ENCODE results near the gene ING3. TPM values are rescaled to one million over a fixed set of nuclear protein-coding genes. Genes with fewer than 3 reads are reported as not detected.

Gene ING3
- total and polyA plus RNA-seq, 11 donors: 5.4 to 16.0 (median 12.5) TPM

GRCh38 chr7:120949393-120949911 lies 1.1 kb upstream of the ING3 start:
- TF ChIP-seq CTCF (IDR thresholded peaks at IDR 0.05) (no peak), POLR2A (IDR thresholded peaks at IDR 0.05) (no peak)

GRCh38 chr7:120949998-120950538 lies 509 bp upstream of the ING3 start:
- TF ChIP-seq CTCF (IDR thresholded peaks at IDR 0.05): no peak
- peak overlapping the region in 9 of 12 donors; percentile 13 to 98 (median 96) for H3K27ac ChIP-seq
- intact Hi-C loops (cut with DNase I): loop anchor here in 8 of 10 donors (1.0 to 10.0 kb wide), 6 partner anchors 83 to 95 kb away; partner anchors contain the start of gene TSPAN12 (in 6 of the 8)

More at GRCh38 chr7:120949393-120949911, 1.1 kb upstream of the ING3 start:
- Histone ChIP-seq H3K27ac (peak overlapping the region in 1 of 12 donors; percentile 97), H3K36me3 (peaks cover 0 to 27% (median 14%) of the 10 kb centered on the region in 9 donors), H3K9me3 (no peaks in the 10 kb centered on the region), H3K4me3 (peak overlapping the region in 11 of 12 donors; percentile 22 to 79 (median 73)), H3K27me3 (no peaks in the 10 kb centered on the region), H3K4me1 (peaks cover 6 to 27% (median 19%) of the 10 kb centered on the region in 12 donors)
- intact Hi-C loops (cut with DNase I): loop anchor here in 4 of 10 donors (5.0 to 10.0 kb wide), 4 partner anchors 82 to 95 kb away; partner anchors contain the start of gene TSPAN12 (in 2 of the 4)
- WGBS, 4 donors: 60 to 70% (median 60%) methylated on average over 8 of the region's 8 CpGs
- no peak for DNase-seq
- no peak for ATAC-seq

GRCh38 chr7:120951309-120951699 lies 727 bp downstream of the ING3 start:
- Histone ChIP-seq H3K27ac (peak overlapping the region; percentile 65 to 98 (median 96)), H3K9me3 (no peaks in the 10 kb centered on the region), H3K36me3 (peaks cover 0 to 45% (median 33%) of the 10 kb centered on the region in 9 donors), H3K4me1 (peaks cover 6 to 27% (median 20%) of the 10 kb centered on the region in 12 donors), H3K4me3 (peak overlapping the region; percentile 53 to 79 (median 72)), H3K27me3 (no peaks in the 10 kb centered on the region)
- TF ChIP-seq CTCF (IDR thresholded peaks at IDR 0.05) (no peak), POLR2A (IDR thresholded peaks at IDR 0.05) (no peak)
- intact Hi-C loops (cut with DNase I): loop anchor here in 3 of 10 donors (2.0 to 5.0 kb wide), 2 partner anchors 93 to 94 kb away; partner anchors contain the start of gene TSPAN12 (in 3 of the 3)
- ATAC-seq (peak in 1 of 4 donors; percentile 50), DNase-seq (no peak)
- 4 to 7% (median 5%) methylated on average over 8 of the region's 8 CpGs for WGBS, 4 donors

More at GRCh38 chr7:120949998-120950538, 509 bp upstream of the ING3 start:
- 0 to 4% (median 1%) methylated on average over 10 of the region's 10 CpGs for WGBS, 4 donors
- Histone ChIP-seq H3K27me3 (no peaks in the 10 kb centered on the region), H3K36me3 (peaks cover 0 to 33% (median 20%) of the 10 kb centered on the region in 9 donors), H3K4me3 (peak overlapping the region; percentile 22 to 79 (median 72)), H3K4me1 (peaks cover 6 to 27% (median 19%) of the 10 kb centered on the region in 12 donors), H3K9me3 (no peaks in the 10 kb centered on the region)
- no peak for ATAC-seq
- no peak for DNase-seq

GRCh38 chr7:120951826-120952225 lies 1.2 kb downstream of the ING3 start:
- Histone ChIP-seq H3K36me3 (peaks cover 0 to 50% (median 38%) of the 10 kb centered on the region in 9 donors), H3K27me3 (no peaks in the 10 kb centered on the region), H3K4me1 (peaks cover 6 to 27% (median 20%) of the 10 kb centered on the region in 12 donors), H3K9me3 (no peaks in the 10 kb centered on the region), H3K27ac (peak overlapping the region in 8 of 12 donors; percentile 92 to 98 (median 96)), H3K4me3 (peak overlapping the region in 10 of 12 donors; percentile 71 to 79 (median 74))
- TF ChIP-seq POLR2A (IDR thresholded peaks at IDR 0.05) (no peak), CTCF (IDR thresholded peaks at IDR 0.05) (no peak)
- ATAC-seq (no peak), DNase-seq (no peak)
- intact Hi-C loops (cut with DNase I): loop anchor here in 3 of 10 donors (2.0 to 5.0 kb wide), 2 partner anchors 93 to 95 kb away; partner anchors contain the start of gene TSPAN12 (in 3 of the 3)
- 52 to 65% (median 57%) methylated on average over 2 of the region's 2 CpGs for WGBS, 4 donors

All from heart left ventricle (tissue), 16 donors.